ENCODE results near the gene POLRMT.

Gene POLRMT

DNA sequence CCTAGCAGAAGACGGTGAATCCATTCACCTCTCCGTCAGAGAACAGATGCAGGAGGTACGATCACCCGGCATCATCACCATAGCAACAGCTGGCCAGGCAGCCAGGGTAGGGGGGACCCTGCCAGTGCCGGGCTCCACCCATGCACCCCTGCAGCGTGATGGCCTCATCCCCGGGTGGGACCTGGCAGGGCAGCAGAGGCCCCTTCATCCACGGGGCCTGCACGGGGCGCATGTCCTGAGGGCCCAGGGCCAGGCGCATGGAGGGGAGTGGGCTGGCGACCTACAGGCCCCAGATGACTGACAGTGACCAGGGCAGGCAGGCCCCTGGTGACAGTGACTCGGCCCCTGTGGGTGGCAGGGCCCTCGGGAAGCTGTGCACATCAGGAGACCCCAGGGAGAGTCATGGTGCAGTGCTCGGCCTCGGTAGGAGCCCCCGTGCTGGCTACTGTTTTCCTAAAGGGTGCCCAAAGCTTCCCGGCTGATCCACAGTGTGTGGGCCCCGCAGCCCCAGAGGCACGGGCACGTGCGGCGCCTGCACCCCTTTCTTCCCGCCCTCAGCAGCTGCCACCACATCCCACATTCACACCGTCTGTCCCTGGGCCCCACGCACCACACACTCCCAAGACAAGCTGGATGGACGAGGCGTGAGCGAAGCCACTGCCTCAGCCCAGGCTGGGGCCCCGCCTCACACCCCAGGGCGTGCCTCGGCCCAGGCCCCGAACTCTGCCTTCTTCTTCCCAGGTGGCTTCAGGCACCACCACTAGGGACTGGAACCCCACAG is 24.9 kb upstream of the POLRMT start:
- Mint-ChIP-seq H3K4me3 (peak overlapping the region; percentile 53), H3K27ac (peak overlapping the region; percentile 45), H3K36me3 (peaks cover 12% of the 10 kb centered on the region), H3K4me1 (peaks cover 38% of the 10 kb centered on the region), H3K27me3 (no peaks in the 10 kb centered on the region), H3K9me3 (no peaks in the 10 kb centered on the region)
- ATAC-seq (ENCODE audit: low read depth) (no peak), DNase-seq (ENCODE audit: low spot score in 2 of 2) (no peak)

DNA sequence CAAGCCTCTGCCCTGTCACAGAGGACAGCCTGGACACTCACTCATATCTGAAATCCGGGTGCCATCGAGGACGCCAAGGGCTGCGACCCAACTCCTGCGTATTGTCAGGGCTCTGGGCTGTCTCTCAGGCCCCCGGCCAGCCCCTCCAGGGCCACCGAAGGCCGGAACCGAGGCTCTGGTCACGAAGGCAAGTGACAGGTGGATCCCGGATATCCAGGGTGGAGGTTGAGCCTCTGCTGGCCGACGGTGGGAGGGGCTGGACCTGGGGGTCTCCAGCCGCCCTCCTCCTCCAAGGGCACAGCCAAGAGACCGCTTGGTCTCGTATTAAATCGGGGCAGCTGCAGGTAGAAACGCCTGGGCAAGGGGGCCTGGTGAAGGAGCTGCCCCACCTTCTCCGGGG is 24.3 kb upstream of the POLRMT start:
- H3K9me3 Mint-ChIP-seq: no peaks in the 10 kb centered on the region
- H3K4me3 Mint-ChIP-seq: peak overlapping the region; percentile 8
- peaks cover 12% of the 10 kb centered on the region for H3K36me3 Mint-ChIP-seq
- DNase-seq (ENCODE audit: low spot score in 2 of 2) (no peak), ATAC-seq (ENCODE audit: low read depth) (no peak)
- no peaks in the 10 kb centered on the region for H3K27me3 Mint-ChIP-seq
- H3K27ac Mint-ChIP-seq: peak overlapping the region; percentile 55
- H3K4me1 Mint-ChIP-seq: peaks cover 38% of the 10 kb centered on the region

DNA sequence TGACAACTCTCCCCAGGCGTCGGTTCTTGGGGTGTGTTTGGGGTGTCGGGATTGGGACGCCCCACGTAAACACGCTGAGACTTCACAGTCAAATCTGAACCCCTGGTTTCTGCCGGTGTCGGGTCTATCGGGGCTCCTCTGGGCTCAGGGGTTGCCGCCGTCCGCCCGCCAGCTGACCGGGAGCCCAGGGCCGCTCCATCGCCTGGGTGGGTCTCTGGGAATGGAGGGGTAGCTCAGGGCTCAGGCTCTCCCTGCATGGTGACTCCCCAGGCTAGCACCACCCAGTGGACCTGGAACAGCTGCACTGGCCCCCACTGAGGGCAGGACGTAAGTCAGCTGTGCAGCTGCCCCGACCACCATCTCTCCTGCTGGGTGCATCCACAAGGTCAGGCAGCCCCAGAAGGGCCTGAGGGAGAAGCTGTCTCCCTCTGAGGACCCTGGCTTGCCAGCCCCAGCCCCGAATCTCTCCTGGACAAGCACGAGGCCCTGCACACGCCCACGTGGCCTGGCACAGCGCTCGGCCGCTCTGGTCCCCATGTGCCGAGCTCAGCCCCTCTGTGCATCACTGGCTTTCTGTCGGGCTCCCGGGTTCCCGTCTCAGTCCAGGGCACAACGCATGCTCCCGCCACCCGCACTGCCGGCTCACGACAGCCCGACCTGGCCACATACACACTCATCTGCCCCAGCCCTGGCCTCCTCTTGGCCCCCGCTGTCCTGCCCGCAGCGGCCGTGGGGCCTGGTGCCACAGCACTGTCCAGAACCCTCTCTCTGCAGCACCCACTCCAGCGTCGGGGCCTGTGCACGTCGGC is 23.6 kb upstream of the POLRMT start:
- Mint-ChIP-seq H3K36me3 (peaks cover 12% of the 10 kb centered on the region), H3K27ac (peak overlapping the region; percentile 55), H3K4me3 (peak overlapping the region; percentile 14), H3K9me3 (no peaks in the 10 kb centered on the region), H3K4me1 (peaks cover 38% of the 10 kb centered on the region), H3K27me3 (no peaks in the 10 kb centered on the region)
- DNase-seq (ENCODE audit: low spot score in 2 of 2): no peak
- ATAC-seq (ENCODE audit: low read depth): no peak

DNA sequence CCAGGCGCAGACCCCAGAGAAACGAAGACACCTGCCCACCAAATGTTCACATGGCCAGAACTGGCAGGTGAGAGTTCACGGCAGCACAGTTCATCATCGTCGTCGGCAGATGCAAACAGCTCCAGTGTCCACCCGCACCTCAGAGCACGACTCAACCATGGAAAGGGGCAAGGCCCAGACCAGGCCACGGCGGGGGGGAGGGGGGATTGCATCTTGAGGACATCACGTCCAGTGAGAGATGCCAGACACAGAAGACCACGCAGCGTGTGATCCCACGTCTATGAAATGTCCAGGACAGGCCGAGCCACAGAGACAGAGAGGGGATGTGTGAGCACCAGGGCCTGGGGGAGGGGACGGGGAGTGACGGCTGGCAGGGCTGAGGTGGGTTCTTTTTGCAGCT is 22.4 kb upstream of the POLRMT start:
- H3K4me3 Mint-ChIP-seq: peak overlapping the region; percentile 33

DNA sequence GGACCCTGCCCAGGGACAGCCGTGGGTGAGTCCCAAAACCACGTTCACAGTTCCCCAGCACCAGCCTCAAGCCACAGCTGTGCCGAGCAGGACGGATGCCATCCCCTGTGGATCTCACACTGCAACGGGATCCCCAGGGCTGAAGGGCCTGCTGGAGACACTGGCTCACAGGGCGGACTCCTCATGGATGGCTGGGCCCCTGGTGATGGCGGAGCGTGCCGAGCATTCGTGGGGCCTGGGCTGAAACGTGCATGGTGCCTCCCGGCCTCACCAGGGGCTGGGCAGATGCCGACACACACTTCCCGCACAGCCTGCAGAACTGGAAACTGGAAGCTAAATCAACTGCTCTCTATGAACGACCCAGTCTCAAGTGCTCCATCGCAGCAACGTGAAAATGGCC is 20.1 kb upstream of the POLRMT start:
- Mint-ChIP-seq H3K4me1 (peaks cover 26% of the 10 kb centered on the region), H3K4me3 (no peak overlapping the region)

More for the DNA sequence above, 22.4 kb upstream of the POLRMT start:
- Mint-ChIP-seq H3K4me1 (peaks cover 37% of the 10 kb centered on the region), H3K27me3 (no peaks in the 10 kb centered on the region), H3K9me3 (no peaks in the 10 kb centered on the region), H3K36me3 (peaks cover 12% of the 10 kb centered on the region), H3K27ac (peak overlapping the region; percentile 67)
- DNase-seq (ENCODE audit: low spot score in 2 of 2) (no peak), ATAC-seq (ENCODE audit: low read depth) (no peak)

DNA sequence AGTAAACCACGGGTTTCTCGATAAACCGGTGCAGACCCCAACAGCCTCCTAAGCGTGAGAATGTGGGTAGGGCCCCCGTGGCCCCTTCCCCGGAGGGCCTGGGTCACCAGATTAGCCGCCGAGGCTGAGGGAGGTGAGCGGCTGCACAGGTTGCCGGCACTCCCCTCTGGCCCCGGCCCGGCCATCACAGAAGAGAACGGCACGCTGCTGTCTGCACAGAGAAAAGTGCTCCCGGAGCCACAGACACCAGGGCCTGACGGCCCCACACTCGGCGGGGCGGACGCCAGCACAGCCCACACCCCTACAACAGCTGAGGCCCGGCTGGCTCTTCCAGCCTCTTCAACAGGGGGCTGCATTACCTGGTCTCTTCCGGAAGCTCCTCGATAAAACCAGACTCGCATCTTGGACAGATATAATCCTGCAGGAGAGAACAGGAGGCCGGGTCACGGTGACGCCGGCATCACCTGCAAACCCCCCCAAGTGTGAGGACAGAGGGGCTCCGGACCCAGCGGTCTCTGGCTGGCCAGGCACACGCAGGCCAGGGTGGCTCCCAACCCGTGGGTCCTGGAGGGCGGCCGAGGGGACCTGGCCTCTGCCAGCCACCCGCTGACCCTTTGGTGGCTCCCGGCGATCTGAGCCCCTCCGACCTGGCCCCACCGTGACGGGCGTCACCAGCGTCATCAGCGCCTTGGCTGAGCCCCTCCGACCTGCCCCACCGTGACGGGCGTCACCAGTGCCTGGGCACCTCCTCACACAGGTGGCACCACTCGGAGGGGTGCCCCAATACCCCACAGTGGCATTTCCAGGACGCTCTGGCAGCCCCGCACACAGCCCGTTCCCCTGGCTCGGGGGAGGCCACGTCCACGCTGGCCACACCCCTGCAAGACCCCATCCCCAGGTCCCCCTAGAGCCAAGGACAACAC is 19.4 kb upstream of the POLRMT start:
- H3K27me3 Mint-ChIP-seq: no peaks in the 10 kb centered on the region
- H3K27ac Mint-ChIP-seq: no peak overlapping the region
- H3K9me3 Mint-ChIP-seq: no peaks in the 10 kb centered on the region
- H3K4me3 Mint-ChIP-seq: no peak overlapping the region
- peaks cover 16% of the 10 kb centered on the region for H3K36me3 Mint-ChIP-seq
- no peak for DNase-seq (ENCODE audit: low spot score in 2 of 2)
- peaks cover 29% of the 10 kb centered on the region for H3K4me1 Mint-ChIP-seq
- no peak for ATAC-seq (ENCODE audit: low read depth)

More for the DNA sequence above, 20.1 kb upstream of the POLRMT start:
- no peaks in the 10 kb centered on the region for H3K27me3 Mint-ChIP-seq
- H3K9me3 Mint-ChIP-seq: no peaks in the 10 kb centered on the region
- DNase-seq (ENCODE audit: low spot score in 2 of 2) (no peak), ATAC-seq (ENCODE audit: low read depth) (no peak)
- no peak overlapping the region for H3K27ac Mint-ChIP-seq
- H3K36me3 Mint-ChIP-seq: peaks cover 13% of the 10 kb centered on the region

DNA sequence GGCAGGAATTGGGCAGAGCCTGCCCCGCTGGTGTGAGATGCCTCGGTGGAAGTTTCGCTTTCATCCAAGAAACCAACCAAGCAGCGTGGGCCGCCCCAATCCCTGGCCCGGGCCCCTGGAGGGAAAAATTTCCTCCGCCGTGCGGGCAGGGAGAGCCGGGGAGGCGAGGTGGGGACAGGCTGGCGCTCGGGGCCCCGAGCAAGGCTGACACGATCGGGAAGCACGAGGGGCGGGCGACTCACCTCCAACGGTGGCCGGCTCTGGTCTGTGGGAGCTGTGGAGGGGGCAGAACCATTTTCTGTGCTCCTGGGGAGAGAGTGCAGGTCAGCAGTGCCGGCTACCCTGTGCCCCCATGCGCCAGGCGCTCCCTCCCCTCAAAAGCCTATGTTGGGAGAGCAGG is 18.7 kb upstream of the POLRMT start:
- H3K36me3 Mint-ChIP-seq: peaks cover 15% of the 10 kb centered on the region
- no peak overlapping the region for H3K4me3 Mint-ChIP-seq
- no peak overlapping the region for H3K27ac Mint-ChIP-seq
- DNase-seq (ENCODE audit: low spot score in 2 of 2) (no peak), ATAC-seq (ENCODE audit: low read depth) (no peak)
- peaks cover 23% of the 10 kb centered on the region for H3K4me1 Mint-ChIP-seq
- no peaks in the 10 kb centered on the region for H3K27me3 Mint-ChIP-seq
- H3K9me3 Mint-ChIP-seq: no peaks in the 10 kb centered on the region

DNA sequence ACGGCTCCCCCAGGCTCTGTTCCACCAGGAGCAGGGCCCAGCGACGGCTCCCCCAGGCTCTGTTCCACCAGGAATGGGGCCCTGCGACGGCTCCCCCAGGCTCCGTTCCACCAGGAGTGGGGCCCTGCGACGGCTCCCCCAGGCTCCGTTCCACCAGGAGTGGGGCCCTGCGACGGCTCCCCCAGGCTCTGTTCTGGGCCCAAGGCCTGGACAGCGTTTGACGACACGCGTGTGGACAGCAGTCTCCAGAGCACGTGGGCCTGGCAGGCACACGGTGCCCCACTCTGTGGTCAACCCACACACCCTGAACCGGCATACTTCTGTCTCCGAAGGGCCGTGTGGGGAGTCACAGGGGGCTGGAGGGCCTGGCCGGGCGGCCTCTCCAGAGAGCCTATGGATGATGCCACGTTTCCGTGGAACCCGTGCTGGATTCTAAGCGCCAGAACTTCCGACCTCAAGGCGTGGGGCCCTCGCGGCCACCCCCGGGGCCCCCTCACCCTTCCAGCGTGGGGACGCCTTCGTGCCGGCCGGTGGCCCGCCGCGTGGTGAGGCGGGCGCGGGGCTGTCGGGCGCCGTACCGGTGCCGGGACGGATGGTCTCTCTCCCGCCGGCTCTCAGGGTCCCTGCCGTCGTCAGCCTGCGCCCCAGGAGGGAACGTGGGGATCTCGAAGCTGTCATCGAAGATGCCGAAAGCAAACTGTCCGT is 17.9 kb upstream of the POLRMT start:
- ATAC-seq (ENCODE audit: low read depth) (no peak), DNase-seq (ENCODE audit: low spot score in 2 of 2) (no peak)
- Mint-ChIP-seq H3K9me3 (no peaks in the 10 kb centered on the region), H3K27me3 (no peaks in the 10 kb centered on the region), H3K4me1 (peaks cover 22% of the 10 kb centered on the region), H3K36me3 (peaks cover 15% of the 10 kb centered on the region), H3K4me3 (no peak overlapping the region), H3K27ac (no peak overlapping the region)

DNA sequence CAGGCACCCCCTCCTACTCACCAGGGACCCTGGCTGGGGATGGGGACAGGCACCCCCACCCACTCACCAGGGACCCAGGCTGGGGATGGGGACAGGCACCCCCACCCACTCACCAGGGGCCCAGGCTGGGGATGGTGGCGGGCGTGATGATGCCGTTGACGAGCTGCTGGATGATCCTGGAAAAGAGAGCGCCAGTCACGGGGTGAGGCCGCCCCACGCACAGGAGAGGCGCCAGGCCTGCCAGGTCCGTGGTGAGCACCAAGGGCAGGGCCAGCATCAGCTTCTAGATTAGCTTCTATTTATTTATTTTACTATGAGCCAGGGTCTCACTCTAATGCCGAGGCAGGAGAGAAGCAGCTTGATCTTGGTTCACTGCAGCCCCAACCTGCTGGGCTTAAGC is 16.8 kb upstream of the POLRMT start:
- H3K36me3 Mint-ChIP-seq: peaks cover 15% of the 10 kb centered on the region
- no peaks in the 10 kb centered on the region for H3K9me3 Mint-ChIP-seq
- no peak for DNase-seq (ENCODE audit: low spot score in 2 of 2)
- no peak overlapping the region for H3K27ac Mint-ChIP-seq
- no peak overlapping the region for H3K4me3 Mint-ChIP-seq
- ATAC-seq (ENCODE audit: low read depth): no peak
- H3K4me1 Mint-ChIP-seq: peaks cover 12% of the 10 kb centered on the region
- H3K27me3 Mint-ChIP-seq: no peaks in the 10 kb centered on the region

DNA sequence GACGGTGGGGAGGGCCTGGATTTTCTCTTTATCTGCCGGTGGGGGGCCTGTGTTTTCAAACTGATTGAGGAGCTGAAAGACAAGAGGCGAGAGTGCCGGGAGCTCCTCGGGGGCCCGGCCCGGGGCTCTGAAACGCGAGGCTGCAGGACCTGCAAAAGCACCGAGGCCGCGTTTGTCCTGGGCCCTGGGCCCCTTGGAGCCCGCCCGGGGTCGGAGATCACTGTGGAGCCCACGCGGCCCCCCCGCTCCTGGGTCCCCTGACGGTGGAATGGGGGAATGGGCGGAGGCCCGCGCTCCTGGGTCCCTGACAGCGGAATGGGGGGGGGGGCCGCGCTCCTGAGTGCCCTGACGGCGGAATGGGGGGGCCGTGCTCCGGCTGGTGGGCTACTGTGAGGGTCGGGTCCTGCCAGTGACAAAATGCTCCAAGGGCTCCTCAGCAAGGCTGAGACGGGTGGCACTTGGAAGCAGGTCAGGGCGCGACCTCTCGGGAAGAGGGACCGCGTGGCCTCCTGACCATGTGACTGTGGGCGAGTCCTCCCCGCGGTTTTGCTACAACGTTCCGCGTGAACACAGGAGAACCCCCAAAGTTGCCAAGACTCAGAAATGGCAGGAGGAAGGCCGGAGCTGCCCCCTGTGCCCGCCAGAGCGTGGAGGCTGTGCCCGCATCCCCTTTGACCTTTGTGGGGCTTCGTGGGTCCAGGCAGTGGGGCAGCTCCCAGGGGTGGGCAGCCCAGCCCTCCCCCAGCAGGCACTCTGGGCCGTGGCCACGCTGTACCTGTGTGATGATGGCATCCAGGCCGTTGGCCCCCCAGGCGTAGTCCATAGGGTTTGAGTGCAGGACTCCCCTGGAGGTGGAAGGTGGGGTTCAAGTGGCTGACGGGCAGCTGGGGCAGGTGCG is 15.8 kb upstream of the POLRMT start:
- peaks cover 10% of the 10 kb centered on the region for H3K36me3 Mint-ChIP-seq
- H3K27ac Mint-ChIP-seq: no peak overlapping the region
- no peaks in the 10 kb centered on the region for H3K27me3 Mint-ChIP-seq
- H3K4me1 Mint-ChIP-seq: peaks cover 7% of the 10 kb centered on the region
- DNase-seq (ENCODE audit: low spot score in 2 of 2) (no peak), ATAC-seq (ENCODE audit: low read depth) (no peak)
- H3K9me3 Mint-ChIP-seq: no peaks in the 10 kb centered on the region
- H3K4me3 Mint-ChIP-seq: no peak overlapping the region

DNA sequence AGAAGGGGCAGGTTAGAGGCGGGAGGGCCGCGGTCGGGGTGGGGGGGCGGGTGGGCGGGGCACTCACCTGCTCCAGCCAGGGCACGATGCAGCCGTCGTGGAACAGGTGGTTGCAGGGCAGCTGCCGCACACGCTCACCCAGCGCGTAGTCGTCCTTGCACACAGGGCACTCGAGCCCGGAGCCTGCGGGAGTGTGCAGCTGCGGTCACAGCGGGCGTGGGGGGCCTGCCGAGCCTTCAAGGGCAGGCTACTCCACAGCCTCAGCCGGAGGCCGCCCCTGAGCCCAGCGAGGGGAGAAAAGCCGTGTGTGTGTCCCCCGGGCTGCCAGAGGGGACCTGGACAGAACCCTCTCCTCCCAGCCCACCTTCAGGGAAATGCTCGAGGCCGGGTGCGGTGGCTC is 15.0 kb upstream of the POLRMT start:
- DNase-seq (ENCODE audit: low spot score in 2 of 2) (no peak), ATAC-seq (ENCODE audit: low read depth) (no peak)
- Mint-ChIP-seq H3K9me3 (no peaks in the 10 kb centered on the region), H3K27me3 (no peaks in the 10 kb centered on the region), H3K4me3 (peak overlapping the region; percentile 67), H3K4me1 (peaks cover 7% of the 10 kb centered on the region), H3K27ac (peak overlapping the region; percentile 93), H3K36me3 (peaks cover 8% of the 10 kb centered on the region)

DNA sequence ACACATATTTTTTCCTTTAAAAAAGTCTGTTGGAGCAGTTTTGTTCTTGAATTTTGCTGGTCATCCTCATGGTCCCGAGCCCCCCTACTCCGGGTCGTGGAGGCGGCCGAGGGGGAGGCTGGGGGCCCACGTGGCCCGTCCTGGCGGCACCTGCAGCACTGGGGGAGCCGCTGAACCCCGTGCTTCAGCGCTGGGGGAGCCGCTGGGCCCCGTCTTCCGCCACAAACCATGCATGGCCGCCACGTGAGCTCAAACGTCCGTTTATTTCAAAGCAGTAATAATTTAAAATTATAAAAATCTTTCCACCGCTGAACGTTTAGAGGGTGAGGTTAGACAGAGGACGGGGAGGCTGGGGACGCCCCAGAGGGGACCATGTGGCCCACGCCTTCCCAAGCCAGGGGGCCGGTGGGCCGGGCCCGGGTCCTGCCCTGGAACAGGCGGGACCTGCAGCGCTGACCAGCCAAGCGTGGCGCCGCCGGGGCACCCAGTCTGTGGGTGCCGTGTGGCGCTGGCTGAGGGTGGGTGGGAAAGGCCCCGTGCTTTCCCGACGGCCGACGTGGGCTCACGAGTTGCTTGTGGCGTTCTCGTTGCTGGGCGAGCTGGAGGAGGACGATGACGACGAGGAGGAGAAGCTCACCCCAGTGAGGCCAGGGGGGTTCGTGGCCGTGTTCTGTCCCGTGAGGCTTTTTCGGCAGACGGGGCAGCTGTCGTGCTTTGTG is 14.4 kb upstream of the POLRMT start:
- H3K27ac Mint-ChIP-seq: peak overlapping the region; percentile 93
- no peak for DNase-seq (ENCODE audit: low spot score in 2 of 2)

More for the DNA sequence above, 14.4 kb upstream of the POLRMT start:
- Mint-ChIP-seq H3K4me1 (peaks cover 7% of the 10 kb centered on the region), H3K27me3 (no peaks in the 10 kb centered on the region), H3K9me3 (no peaks in the 10 kb centered on the region), H3K4me3 (peak overlapping the region; percentile 67), H3K36me3 (peaks cover 8% of the 10 kb centered on the region)
- ATAC-seq (ENCODE audit: low read depth): peak; percentile 78
